D721Med (cell line): ENCODE results near the gene OR6B3.

Source experiments
- DNase-seq: peaks from one replicate; pipeline ENCODE4 v3.0.0; 2011; ENCODE audit warnings: low spot score; ENCODE audit not compliant: insufficient read length
- FAIRE-seq: peaks from 2 replicates; lab custom pipeline; 2011; peaks lifted over from hg19 to GRCh38; lab: Jason Lieb, UNC
- TF ChIP-seq, protein P1 (sequence below): IDR thresholded peaks from 2 replicates; pipeline ENCODE4 v1.5.1; 2012; ENCODE audit warnings: mild to moderate bottlenecking, control low read depth; ENCODE audit not compliant: insufficient read depth; ENCODE audit errors: missing control alignments

OR6B3 gene

DNA sequence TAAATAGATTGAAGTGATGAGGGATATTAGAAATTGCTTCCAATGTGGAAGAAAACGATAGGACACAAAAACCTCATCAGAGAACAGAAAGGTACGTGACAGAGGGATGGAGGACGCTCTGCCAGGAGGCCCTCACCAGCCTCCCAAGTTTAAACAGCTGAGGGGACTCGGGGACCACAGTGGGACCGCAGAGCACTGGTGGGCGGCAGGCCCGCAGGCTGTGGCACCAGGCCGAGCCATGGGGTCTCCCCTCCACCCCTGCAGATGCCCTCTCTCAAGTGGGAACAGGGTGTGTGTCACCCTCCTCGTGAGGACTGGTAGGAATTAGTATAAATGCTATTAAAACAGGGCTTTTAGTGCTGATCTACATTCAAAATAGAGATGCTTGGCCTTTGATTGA lies 39.0 kb downstream of the OR6B3 start:
- no peak for DNase-seq
- FAIRE-seq = no peak

DNA sequence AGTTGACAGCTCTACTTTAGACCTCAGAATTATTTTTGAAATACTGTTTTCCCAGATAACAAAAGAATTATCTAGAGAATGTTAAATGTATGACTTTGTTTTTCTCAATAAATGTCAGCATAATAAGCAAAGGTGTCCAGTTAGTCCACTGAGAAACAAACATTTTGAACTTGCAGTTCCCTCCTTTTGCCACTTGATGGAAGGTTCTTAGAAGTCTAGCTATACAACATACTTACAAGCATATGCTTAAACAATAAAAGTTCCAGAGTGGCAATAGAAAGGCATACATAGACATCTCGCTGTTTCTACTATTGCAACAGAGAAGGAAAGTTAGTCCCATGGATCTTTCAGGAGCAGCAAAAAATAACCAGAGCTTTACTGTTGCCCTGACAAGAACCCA lies 40.0 kb downstream of the OR6B3 start:
- FAIRE-seq (no peak), DNase-seq (no peak)
- TF ChIP-seq, protein P1, sequence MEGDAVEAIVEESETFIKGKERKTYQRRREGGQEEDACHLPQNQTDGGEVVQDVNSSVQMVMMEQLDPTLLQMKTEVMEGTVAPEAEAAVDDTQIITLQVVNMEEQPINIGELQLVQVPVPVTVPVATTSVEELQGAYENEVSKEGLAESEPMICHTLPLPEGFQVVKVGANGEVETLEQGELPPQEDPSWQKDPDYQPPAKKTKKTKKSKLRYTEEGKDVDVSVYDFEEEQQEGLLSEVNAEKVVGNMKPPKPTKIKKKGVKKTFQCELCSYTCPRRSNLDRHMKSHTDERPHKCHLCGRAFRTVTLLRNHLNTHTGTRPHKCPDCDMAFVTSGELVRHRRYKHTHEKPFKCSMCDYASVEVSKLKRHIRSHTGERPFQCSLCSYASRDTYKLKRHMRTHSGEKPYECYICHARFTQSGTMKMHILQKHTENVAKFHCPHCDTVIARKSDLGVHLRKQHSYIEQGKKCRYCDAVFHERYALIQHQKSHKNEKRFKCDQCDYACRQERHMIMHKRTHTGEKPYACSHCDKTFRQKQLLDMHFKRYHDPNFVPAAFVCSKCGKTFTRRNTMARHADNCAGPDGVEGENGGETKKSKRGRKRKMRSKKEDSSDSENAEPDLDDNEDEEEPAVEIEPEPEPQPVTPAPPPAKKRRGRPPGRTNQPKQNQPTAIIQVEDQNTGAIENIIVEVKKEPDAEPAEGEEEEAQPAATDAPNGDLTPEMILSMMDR = no peak

More for the DNA sequence above, 39.0 kb downstream of the OR6B3 start:
- TF ChIP-seq, protein P1 = no peak

DNA sequence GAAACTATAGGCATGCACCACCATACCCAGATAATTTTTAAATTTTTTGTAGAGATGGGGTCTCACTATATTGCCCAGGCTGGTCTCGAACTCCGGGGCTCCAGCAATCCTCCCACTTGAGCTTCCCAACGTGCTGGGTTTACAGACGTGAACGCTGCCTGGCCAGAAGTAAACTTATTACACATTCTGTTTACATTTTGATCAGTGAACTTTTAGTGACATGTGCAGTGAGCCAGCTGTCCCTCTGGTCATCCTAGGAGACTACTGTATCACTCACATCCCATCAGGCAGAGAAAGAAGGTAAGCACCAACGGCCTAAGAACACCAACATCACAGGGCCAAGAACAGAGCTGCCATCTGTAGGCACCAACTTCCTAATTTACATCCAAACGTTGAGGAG lies 50.3 kb downstream of the OR6B3 start:
- DNase-seq (no peak), FAIRE-seq (no peak)
- TF ChIP-seq, protein P1 = no peak

DNA sequence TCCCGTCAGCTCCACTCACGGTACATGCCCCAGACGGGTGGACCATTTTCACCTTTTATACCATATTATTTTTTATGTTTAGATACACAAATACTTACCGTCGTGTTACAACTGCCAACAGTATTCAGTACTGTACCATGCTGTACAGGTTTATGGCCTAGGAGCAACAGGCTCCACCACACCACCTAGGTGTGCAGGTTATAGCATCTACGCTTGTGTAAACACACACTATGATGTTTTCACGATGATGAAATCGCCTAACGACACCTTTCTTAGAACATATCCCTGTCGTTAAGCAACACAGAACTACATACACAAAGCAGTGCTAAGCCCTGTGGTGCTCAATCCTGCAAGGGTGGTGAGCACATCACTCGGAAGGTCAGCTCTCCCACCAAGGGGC lies 52.6 kb downstream of the OR6B3 start:
- TF ChIP-seq, protein P1 = no peak
- FAIRE-seq (no peak), DNase-seq (no peak)

DNA sequence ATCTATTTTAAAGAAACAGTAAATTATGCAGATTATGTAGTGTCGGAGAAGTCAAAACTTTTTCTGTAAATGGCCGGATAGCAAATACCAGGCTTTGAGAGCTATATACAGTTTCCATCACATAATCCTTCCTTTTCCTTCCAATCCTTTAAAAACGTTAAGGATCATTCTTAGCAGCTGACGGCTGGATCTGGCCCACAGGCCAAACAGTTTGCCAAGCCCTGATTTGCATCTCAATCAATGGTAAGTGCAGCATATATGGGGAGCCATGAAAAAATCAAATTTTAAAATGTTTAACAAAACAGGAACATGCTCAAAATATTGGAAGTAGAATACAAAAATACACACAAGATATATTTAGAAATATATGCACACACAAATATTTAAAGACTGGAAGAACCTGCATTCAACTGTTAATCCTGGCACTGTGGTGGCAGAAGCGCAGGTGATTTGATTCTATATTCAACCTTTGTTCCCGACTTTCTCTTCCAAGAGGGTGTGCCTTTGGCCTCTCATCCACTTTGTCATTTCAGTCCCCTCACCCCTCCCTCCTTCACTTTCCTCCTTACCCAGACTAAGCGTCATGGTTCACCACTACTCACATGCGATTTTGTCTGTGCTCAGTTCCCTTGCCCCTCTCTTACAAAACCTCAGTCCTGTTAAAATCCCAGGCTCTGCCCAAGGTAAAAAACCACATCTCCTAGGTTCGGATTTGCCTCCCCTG lies 55.5 kb downstream of the OR6B3 start:
- TF ChIP-seq, protein P1 = no peak
- DNase-seq (no peak), FAIRE-seq (no peak)
